Measurements from ENCODE around the gene ZNF594. TPM values are rescaled to one million over a fixed set of nuclear protein-coding genes. Genes with fewer than 3 reads are reported as not detected.
"Not testable (repeated sequence)": the region's sequence is repeated elsewhere in the genome, so short reads cannot be mapped to it uniquely, and the experiment has no call there.

Gene ZNF594
- total RNA-seq (2021), result 11.3 and 12.5 TPM in 2 replicates
- long read RNA-seq, full-length matches to known transcripts, result 15 of 18 reads
- long read RNA-seq, partial matches to known transcripts, result 1 of 18 reads
- long read RNA-seq, other reads (novel, unspliced or antisense), result 2 of 18 reads

DNA sequence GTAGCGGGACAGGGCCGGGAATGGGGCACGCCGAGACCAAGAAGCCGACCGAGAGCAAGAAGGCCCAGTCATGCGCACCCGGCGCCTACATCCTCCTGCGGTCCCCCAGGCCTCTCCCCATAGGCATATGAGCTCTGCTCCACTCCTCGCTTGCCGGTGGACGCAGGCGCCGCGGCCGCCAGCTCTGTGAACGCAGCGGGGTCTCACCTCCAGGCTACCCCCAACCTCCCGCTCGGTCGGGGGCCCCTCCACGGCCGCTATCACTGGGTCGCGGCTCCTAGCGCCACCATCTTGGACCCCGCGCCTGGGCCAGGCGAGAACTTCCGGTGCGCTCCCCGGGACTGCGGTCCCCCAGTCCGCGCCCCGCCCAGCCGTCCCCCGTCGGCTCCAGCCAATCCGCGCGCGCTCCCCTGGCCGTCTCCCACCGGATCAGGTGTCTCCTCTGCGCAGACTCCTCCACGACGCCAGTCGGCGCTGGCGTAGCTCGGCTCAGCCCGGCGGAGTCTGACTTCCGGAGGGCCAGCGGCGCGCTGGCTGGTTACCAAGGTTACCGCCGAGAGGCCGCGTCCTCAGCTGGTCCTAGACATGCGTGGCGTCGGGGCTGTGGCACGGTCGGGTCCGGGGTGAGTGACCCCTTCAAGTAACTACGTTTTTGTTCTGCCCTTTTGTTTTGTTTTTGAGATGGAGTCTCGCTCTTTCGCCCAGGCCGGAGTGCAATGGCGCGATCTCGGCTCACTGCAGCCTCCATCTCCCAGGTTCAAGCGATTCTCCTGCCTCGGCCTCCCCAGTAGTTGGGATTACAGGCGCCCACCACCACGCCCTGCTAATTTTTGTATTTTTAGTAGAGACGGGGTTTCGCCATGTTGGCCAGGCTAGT lies at the start of gene ZNF594:
Gene ZNF594, minus strand, starts transcription at position 328 of the 877 bp plus-strand sequence. CDS start 7,612 bp downstream, outside the sequence.
- Histone ChIP-seq H4K91ac (ENCODE audit: insufficient read length, low read depth, low read length) (no peak within 1 kb of the TSS), H2BK120ac (ENCODE audit: low read depth, low read length, poor library complexity, severe bottlenecking) (no peak within 1 kb of the TSS), H3T11ph (ENCODE audit: low read length) (no peak within 1 kb of the TSS), H2AK5ac (ENCODE audit: insufficient read length, low read length) (no peak within 1 kb of the TSS), H3K23me2 (ENCODE audit: insufficient read length, low read depth, low read length, poor library complexity, severe bottlenecking) (peaks cover 6% of the 10 kb centered on the region), H3K56ac (ENCODE audit: insufficient read length, low read depth, low read length) (no peak within 1 kb of the TSS), H3K14ac (ENCODE audit: insufficient read depth, low read length) (peak within 1 kb of the TSS; percentile 97), H3K23ac (ENCODE audit: insufficient read length, low read depth, low read length) (no peak within 1 kb of the TSS), H3K27ac (ENCODE audit: insufficient read length, low read depth, low read length) (no peak within 1 kb of the TSS), H3K79me1 (ENCODE audit: insufficient read depth, low read depth, low read length, poor library complexity, severe bottlenecking) (peaks cover 4% of the 10 kb centered on the region), H4K5ac (ENCODE audit: insufficient read length, low read depth, low read length) (no peak within 1 kb of the TSS), H3K18ac (ENCODE audit: insufficient read length, low read depth, low read length) (peak within 1 kb of the TSS; percentile 87), H3K27me3 (ENCODE audit: insufficient read depth, low read length) (no peaks in the 10 kb centered on the region), H3K4ac (ENCODE audit: low read depth, low read length) (no peak within 1 kb of the TSS), H4K8ac (replicated peaks; ENCODE audit: insufficient read length, low read depth, low read length) (no peak within 1 kb of the TSS), H2BK5ac (ENCODE audit: insufficient read length, low read length) (no peak within 1 kb of the TSS), H3K9ac (ENCODE audit: extremely low read depth, insufficient read length, low read length) (peak within 1 kb of the TSS; percentile 79), H3K4me1 (ENCODE audit: insufficient read depth, low read length) (no peaks in the 10 kb centered on the region), H4K20me1 (ENCODE audit: control insufficient read depth, insufficient read depth, insufficient read length) (no peaks in the 10 kb centered on the region), H2BK20ac (ENCODE audit: low read depth, low read length, poor library complexity, severe bottlenecking) (no peak within 1 kb of the TSS), H3K9me3 (ENCODE audit: control insufficient read depth, low read depth, low read length) (peaks cover 27% of the 10 kb centered on the region), H3K4me2 (ENCODE audit: insufficient read depth, insufficient read length, low read length) (peak within 1 kb of the TSS; percentile 87), H2BK12ac (ENCODE audit: insufficient read length, low read depth, low read length) (no peak within 1 kb of the TSS), H3K79me2 (ENCODE audit: insufficient read depth, low read length) (no peaks in the 10 kb centered on the region), H2AFZ (ENCODE audit: low read length) (no peak within 1 kb of the TSS), H2BK15ac (ENCODE audit: low read depth, low read length) (no peak within 1 kb of the TSS)
- Mint-ChIP-seq H3K36me3 (ENCODE audit: insufficient read depth in 1 of 3, low read depth in 3 of 3) (peaks cover 40 to 46% (median 42%) of the 10 kb centered on the region in 3 experiments), H3K27ac (peak within 1 kb of the TSS in 2 of 3 experiments; percentile 70 to 95; a peak in 4 of 7 replicates), H3K4me1 (peaks cover 0 to 14% of the 10 kb centered on the region in 2 experiments; a peak in 2 of 4 replicates), H3K9me3 (peaks cover 41 to 43% of the 10 kb centered on the region in 2 experiments), H3K27me3 (ENCODE audit: low read depth) (peaks cover 14% of the 10 kb centered on the region), H3K4me3 (peak within 1 kb of the TSS; percentile 87 to 93)
- peak; percentile 82 for TF ChIP-seq CTCF (conservative IDR thresholded peaks at IDR 0.05)
- peak; percentile 99 for DNase-seq
- WGBS (ENCODE audit: extremely low coverage, insufficient read length, low lambda C conversion rate), result no CpG with 5 or more reads among the region's 82 CpGs

DNA sequence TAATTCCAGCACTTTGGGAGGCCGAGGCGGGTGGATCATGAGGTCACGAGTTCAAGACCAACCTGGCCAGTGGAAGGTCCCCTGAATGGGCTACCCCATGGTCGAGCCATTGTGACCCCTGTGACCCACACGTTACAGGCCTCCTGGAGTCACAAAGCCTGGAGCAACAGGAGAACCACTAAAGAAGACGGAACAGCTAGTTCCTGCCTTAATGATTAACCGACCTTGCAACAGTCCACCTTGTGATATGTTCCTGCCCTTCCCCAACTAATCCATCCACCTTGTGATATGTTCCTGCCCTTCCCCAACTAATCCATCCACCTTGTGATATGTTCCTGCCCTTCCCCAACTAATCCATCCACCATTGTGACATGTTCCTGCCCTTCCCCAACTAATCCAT lies 48.1 kb upstream of the ZNF594 start:
- not testable (repeated sequence) for H2AK5ac ChIP-seq (ENCODE audit: insufficient read length, low read length); H2BK5ac ChIP-seq (ENCODE audit: insufficient read length, low read length); H3K23me2 ChIP-seq (ENCODE audit: insufficient read length, low read depth, low read length, poor library complexity, severe bottlenecking); H3K4me1 ChIP-seq (ENCODE audit: insufficient read depth, low read length); DNase-seq; H3K18ac ChIP-seq (ENCODE audit: insufficient read length, low read depth, low read length); H2BK20ac ChIP-seq (ENCODE audit: low read depth, low read length, poor library complexity, severe bottlenecking); H3K14ac ChIP-seq (ENCODE audit: insufficient read depth, low read length); H3K4me3 Mint-ChIP-seq; H2AFZ ChIP-seq (ENCODE audit: low read length); H3K9me3 ChIP-seq (ENCODE audit: control insufficient read depth, low read depth, low read length); H4K20me1 ChIP-seq (ENCODE audit: control insufficient read depth, insufficient read depth, insufficient read length); H2BK120ac ChIP-seq (ENCODE audit: low read depth, low read length, poor library complexity, severe bottlenecking); H3K56ac ChIP-seq (ENCODE audit: insufficient read length, low read depth, low read length); H3K27ac ChIP-seq (ENCODE audit: insufficient read length, low read depth, low read length); H3K27me3 Mint-ChIP-seq (ENCODE audit: low read depth); H3K23ac ChIP-seq (ENCODE audit: insufficient read length, low read depth, low read length); H3K27ac Mint-ChIP-seq; H3K4me1 Mint-ChIP-seq; H3T11ph ChIP-seq (ENCODE audit: low read length); H2BK12ac ChIP-seq (ENCODE audit: insufficient read length, low read depth, low read length); H3K9me3 Mint-ChIP-seq; H3K79me2 ChIP-seq (ENCODE audit: insufficient read depth, low read length); H4K8ac ChIP-seq (replicated peaks; ENCODE audit: insufficient read length, low read depth, low read length); H2BK15ac ChIP-seq (ENCODE audit: low read depth, low read length); H4K91ac ChIP-seq (ENCODE audit: insufficient read length, low read depth, low read length); H3K27me3 ChIP-seq (ENCODE audit: insufficient read depth, low read length); H3K79me1 ChIP-seq (ENCODE audit: insufficient read depth, low read depth, low read length, poor library complexity, severe bottlenecking); H3K4ac ChIP-seq (ENCODE audit: low read depth, low read length); H3K9ac ChIP-seq (ENCODE audit: extremely low read depth, insufficient read length, low read length); H3K4me2 ChIP-seq (ENCODE audit: insufficient read depth, insufficient read length, low read length); H3K36me3 Mint-ChIP-seq (ENCODE audit: insufficient read depth in 1 of 3, low read depth in 3 of 3); H4K5ac ChIP-seq (ENCODE audit: insufficient read length, low read depth, low read length)
- no CpG with 5 or more reads among the region's 7 CpGs for WGBS (ENCODE audit: extremely low coverage, insufficient read length, low lambda C conversion rate)

Measured in H9 (cell line).